ENCODE measurements around the gene SRGAP3.

The SRGAP3 gene

DNA sequence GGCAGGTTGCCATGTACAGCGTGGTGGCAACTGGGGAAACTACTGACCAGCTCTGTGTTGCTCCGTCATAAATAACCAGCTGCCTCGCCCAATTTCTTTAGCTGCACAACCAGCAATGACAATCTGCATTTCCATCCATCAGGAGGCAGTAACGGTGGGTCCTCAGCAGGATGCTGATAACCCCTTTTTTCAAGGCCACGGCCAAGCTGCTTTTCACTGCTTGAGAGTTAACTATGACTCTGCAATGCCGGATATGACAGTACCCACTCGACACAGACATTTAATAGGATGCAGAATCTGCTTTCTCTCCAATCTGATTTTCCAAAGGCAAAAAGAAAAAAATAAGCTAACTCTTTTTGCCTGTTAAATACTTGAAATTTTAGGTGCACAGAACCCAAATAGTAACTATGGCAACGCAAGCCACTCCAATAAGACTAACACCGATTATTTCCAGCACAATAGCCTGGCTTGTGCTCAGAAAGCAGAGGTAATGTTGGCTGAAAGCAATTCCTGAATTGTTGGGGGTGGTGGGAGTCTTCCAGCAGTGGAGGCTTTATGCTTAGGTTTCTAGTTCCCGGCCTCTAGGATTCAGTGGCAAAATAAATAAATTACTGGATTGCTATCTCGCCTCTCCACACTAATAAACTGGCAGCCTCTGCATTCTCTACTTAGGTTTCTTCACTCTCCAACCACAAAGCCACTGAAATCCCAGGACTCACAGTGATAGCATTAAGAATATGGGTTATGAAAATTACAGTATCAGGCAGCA, 31.2 kb upstream of the SRGAP3 start:
- Histone ChIP-seq H3K4me3 (ENCODE audit: low read depth, low read length, poor library complexity, severe bottlenecking) (no peak overlapping the region), H3F3A (ENCODE audit: insufficient read depth, low read length) (no peaks in the 10 kb centered on the region), H3K9me2 (ENCODE audit: low read depth, low read length) (no peaks in the 10 kb centered on the region), H3K27ac (ENCODE audit: low read depth, low read length, poor library complexity, severe bottlenecking) (no peak overlapping the region), H3K4me2 (ENCODE audit: low read length) (no peak overlapping the region), H3K9me3 (ENCODE audit: low read length) (no peaks in the 10 kb centered on the region), H3K4me1 (ENCODE audit: insufficient read depth, low read length, severe bottlenecking) (no peaks in the 10 kb centered on the region), H4K20me1 (ENCODE audit: insufficient read depth, low read length) (no peaks in the 10 kb centered on the region), H3K9ac (ENCODE audit: low read length) (no peak overlapping the region), H3K79me2 (ENCODE audit: insufficient read depth, low read length) (no peaks in the 10 kb centered on the region), H3K36me3 (ENCODE audit: insufficient read depth, low read length) (no peaks in the 10 kb centered on the region), H3K27me3 (ENCODE audit: insufficient read depth, low read length) (no peaks in the 10 kb centered on the region), H2AFZ (ENCODE audit: low read length) (no peak overlapping the region)
- TF ChIP-seq, protein P1, sequence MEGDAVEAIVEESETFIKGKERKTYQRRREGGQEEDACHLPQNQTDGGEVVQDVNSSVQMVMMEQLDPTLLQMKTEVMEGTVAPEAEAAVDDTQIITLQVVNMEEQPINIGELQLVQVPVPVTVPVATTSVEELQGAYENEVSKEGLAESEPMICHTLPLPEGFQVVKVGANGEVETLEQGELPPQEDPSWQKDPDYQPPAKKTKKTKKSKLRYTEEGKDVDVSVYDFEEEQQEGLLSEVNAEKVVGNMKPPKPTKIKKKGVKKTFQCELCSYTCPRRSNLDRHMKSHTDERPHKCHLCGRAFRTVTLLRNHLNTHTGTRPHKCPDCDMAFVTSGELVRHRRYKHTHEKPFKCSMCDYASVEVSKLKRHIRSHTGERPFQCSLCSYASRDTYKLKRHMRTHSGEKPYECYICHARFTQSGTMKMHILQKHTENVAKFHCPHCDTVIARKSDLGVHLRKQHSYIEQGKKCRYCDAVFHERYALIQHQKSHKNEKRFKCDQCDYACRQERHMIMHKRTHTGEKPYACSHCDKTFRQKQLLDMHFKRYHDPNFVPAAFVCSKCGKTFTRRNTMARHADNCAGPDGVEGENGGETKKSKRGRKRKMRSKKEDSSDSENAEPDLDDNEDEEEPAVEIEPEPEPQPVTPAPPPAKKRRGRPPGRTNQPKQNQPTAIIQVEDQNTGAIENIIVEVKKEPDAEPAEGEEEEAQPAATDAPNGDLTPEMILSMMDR (IDR thresholded peaks at IDR 0.05; ENCODE audit: low read length) = no peak
- no peak for TF ChIP-seq EZH2 (IDR thresholded peaks at IDR 0.05; ENCODE audit: borderline replicate concordance, low read length)

DNA sequence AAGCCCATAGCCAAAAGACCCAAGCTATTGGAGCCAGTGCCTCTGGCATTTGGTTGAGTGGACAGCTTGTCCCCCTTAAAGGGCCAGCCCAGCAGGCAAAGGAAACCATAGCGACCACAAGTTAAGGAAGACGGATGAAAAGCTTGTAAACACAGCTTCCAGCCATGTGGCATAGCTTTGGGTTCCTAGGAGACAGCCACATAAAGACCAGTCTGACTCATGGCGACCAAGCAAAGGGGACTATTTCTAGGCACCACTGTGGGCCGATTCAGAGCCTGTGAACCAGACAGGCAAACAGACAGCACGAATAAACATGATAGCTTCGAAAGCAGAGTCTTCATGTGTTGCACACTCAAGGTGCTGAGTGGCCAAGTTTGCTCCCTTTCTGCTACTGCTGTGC, 30.5 kb upstream of the SRGAP3 start:
- Histone ChIP-seq H2AFZ (ENCODE audit: low read length) (no peak overlapping the region), H3K79me2 (ENCODE audit: insufficient read depth, low read length) (no peaks in the 10 kb centered on the region), H3K4me3 (ENCODE audit: low read depth, low read length, poor library complexity, severe bottlenecking) (no peak overlapping the region), H3K9me3 (ENCODE audit: low read length) (no peaks in the 10 kb centered on the region), H4K20me1 (ENCODE audit: insufficient read depth, low read length) (no peaks in the 10 kb centered on the region), H3K36me3 (ENCODE audit: insufficient read depth, low read length) (no peaks in the 10 kb centered on the region), H3K27me3 (ENCODE audit: insufficient read depth, low read length) (no peaks in the 10 kb centered on the region), H3K9ac (ENCODE audit: low read length) (no peak overlapping the region), H3K4me2 (ENCODE audit: low read length) (no peak overlapping the region), H3K27ac (ENCODE audit: low read depth, low read length, poor library complexity, severe bottlenecking) (no peak overlapping the region), H3K9me2 (ENCODE audit: low read depth, low read length) (no peaks in the 10 kb centered on the region), H3K4me1 (ENCODE audit: insufficient read depth, low read length, severe bottlenecking) (no peaks in the 10 kb centered on the region), H3F3A (ENCODE audit: insufficient read depth, low read length) (no peaks in the 10 kb centered on the region)
- no peak for TF ChIP-seq EZH2 (IDR thresholded peaks at IDR 0.05; ENCODE audit: borderline replicate concordance, low read length)
- TF ChIP-seq, protein P1 (IDR thresholded peaks at IDR 0.05; ENCODE audit: low read length) = no peak

DNA sequence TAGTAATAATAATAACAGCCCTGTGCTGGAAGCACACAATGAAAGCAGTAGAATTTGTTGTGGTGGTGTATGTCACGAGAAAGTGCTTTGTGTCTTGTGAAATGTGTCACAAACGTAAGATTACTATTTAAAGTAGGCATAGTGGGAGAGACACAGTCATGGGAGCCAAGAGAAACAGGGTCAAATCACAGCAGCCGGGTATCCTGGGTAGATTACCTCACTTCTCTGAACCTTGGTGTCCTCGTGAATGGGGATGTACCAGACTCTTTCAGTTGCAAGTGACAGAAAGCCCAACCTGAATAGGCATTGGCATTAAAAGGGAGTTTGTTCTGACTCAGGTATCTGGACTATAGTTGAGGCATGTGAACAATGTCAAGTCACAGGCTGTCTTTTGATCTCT, 29.1 kb upstream of the SRGAP3 start:
- Histone ChIP-seq H2AFZ (ENCODE audit: low read length) (no peak overlapping the region), H3K9me3 (ENCODE audit: low read length) (no peaks in the 10 kb centered on the region), H3K4me2 (ENCODE audit: low read length) (no peak overlapping the region), H4K20me1 (ENCODE audit: insufficient read depth, low read length) (no peaks in the 10 kb centered on the region), H3F3A (ENCODE audit: insufficient read depth, low read length) (no peaks in the 10 kb centered on the region), H3K36me3 (ENCODE audit: insufficient read depth, low read length) (no peaks in the 10 kb centered on the region), H3K27ac (ENCODE audit: low read depth, low read length, poor library complexity, severe bottlenecking) (no peak overlapping the region), H3K79me2 (ENCODE audit: insufficient read depth, low read length) (no peaks in the 10 kb centered on the region), H3K4me3 (ENCODE audit: low read depth, low read length, poor library complexity, severe bottlenecking) (no peak overlapping the region), H3K9me2 (ENCODE audit: low read depth, low read length) (no peaks in the 10 kb centered on the region), H3K9ac (ENCODE audit: low read length) (no peak overlapping the region), H3K27me3 (ENCODE audit: insufficient read depth, low read length) (no peaks in the 10 kb centered on the region), H3K4me1 (ENCODE audit: insufficient read depth, low read length, severe bottlenecking) (no peaks in the 10 kb centered on the region)
- TF ChIP-seq EZH2 (IDR thresholded peaks at IDR 0.05; ENCODE audit: borderline replicate concordance, low read length) = no peak
- TF ChIP-seq, protein P1 (IDR thresholded peaks at IDR 0.05; ENCODE audit: low read length) = no peak
